ENCODE data around the gene LCAT.

DNA sequence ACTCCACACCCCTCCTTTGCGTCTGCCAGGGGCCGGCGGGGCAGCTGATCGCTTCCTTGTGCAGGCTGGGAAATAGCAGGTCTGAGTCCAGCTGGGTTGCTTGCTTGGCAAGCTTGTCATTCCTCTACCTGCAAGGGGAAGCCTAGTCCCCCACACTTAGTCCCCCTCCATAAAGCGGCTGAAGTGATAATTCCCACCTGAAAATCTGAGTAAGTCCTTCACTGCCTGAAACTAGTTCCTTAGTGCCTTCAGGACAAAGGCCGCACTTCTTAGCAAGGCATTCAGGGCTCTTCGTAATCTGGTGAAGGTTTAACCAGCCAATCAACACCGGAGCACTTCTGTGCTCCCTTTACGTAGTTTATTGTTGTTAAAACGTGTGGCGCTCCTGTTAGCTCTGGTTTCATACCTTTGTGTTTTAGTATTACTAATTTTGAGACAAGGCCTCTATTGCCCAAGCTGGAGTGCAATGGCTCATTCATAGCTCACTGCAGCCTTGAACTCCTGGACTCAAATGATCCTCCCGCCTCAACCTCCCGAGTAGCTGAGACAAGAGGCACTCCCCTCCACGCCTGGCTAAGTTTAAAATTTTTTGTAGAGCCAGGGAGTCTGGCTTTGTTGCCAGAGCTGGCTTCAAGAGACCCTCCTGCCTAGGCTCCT, 50.0 kb downstream of the LCAT start:
- TF ChIP-seq TARDBP (IDR thresholded peaks at IDR 0.05), result no peak
- TF ChIP-seq FOXM1 (IDR thresholded peaks at IDR 0.05; ENCODE audit: borderline replicate concordance), result no peak
- TF ChIP-seq ZNF384 (IDR thresholded peaks at IDR 0.05), result no peak
